IMR-90 (cell line): ENCODE results near the gene CEBPE. TPM values are rescaled to one million over a fixed set of nuclear protein-coding genes. Genes with fewer than 3 reads are reported as not detected.

Source experiments
- ATAC-seq: fragments of 200-7000 bp; cut with Tn5 transposase; 2 replicates; pipeline ENCODE4 v1.9.1; 2020; ENCODE audit warnings: low read depth, mild to moderate bottlenecking, moderate library complexity
- BruUV-seq: library from RNA; stranded (reverse); fragments of 400-500 nt; replicated peaks from 2 replicates; lab custom pipeline; 2021; lab: Mats Ljungman, UMichigan
- CTCF ChIA-PET: fragments of 300-600 bp; formaldehyde crosslinking; extraction: SDS; loops from one replicate; lab custom pipeline; 2021; ENCODE audit warnings: antibody characterized with exemption; lab: Yijun Ruan, JAX
- POLR2A ChIA-PET: fragments of 300-600 bp; sonication (Branson Sonifier 250); formaldehyde crosslinking; loops from one replicate; lab custom pipeline; 2022; ENCODE audit warnings: antibody characterized with exemption; ENCODE audit not compliant: unreplicated experiment; lab: Charles Lee
- DNase-seq: peaks from one replicate; pipeline ENCODE4 v3.0.0; 2013
- H2AFZ ChIP-seq: replicated peaks from 2 replicates; pipeline ENCODE3; 2013; ENCODE audit warnings: low read length, mild to moderate bottlenecking; ENCODE audit not compliant: poor library complexity
- H2AK5ac ChIP-seq: 2 replicates; pipeline ENCODE4 v1.6.1; 2013; ENCODE audit warnings: low read depth, low read length, inconsistent platforms
- H2AK9ac ChIP-seq: replicated peaks from 2 replicates; pipeline ENCODE3; 2013; ENCODE audit warnings: mild to moderate bottlenecking, low read depth, low read length, moderate library complexity; ENCODE audit not compliant: poor library complexity
- H2BK120ac ChIP-seq: 2 replicates; pipeline ENCODE4 v1.6.1; 2013; ENCODE audit warnings: low read depth, low read length, inconsistent platforms
- H2BK15ac ChIP-seq: 3 replicates; pipeline ENCODE4 v1.6.1; 2013; ENCODE audit warnings: low read depth, low read length, inconsistent platforms
- H2BK20ac ChIP-seq: 2 replicates; pipeline ENCODE4 v1.6.1; 2013; ENCODE audit warnings: low read depth, mild to moderate bottlenecking, inconsistent platforms, low read length, moderate library complexity
- H2BK5ac ChIP-seq: 2 replicates; pipeline ENCODE4 v1.6.1; 2013; ENCODE audit warnings: mild to moderate bottlenecking, low read depth, low read length, inconsistent platforms; ENCODE audit not compliant: poor library complexity, severe bottlenecking
- H3K14ac ChIP-seq: replicated peaks from 2 replicates; pipeline ENCODE4 v1.6.1; 2013; ENCODE audit warnings: low read depth, low read length, inconsistent platforms
- H3K18ac ChIP-seq: 2 replicates; pipeline ENCODE4 v1.6.1; 2013; ENCODE audit warnings: low read depth, low read length, control low read depth
- H3K23ac ChIP-seq: 2 replicates; pipeline ENCODE4 v1.6.1; 2013; ENCODE audit warnings: low read depth, low read length, inconsistent platforms
- H3K27ac ChIP-seq: 2 replicates; pipeline ENCODE4 v1.5.1; 2013; ENCODE audit warnings: mild to moderate bottlenecking, control low read depth, low read length; ENCODE audit not compliant: insufficient read depth
- H3K27me3 ChIP-seq: 2 replicates; pipeline ENCODE4 v1.6.1; 2013; ENCODE audit warnings: low read length; ENCODE audit not compliant: control insufficient read depth, insufficient read depth
- H3K36me3 ChIP-seq: 2 replicates; pipeline ENCODE4 v1.6.1; 2013; ENCODE audit warnings: low read length, mixed read lengths; ENCODE audit not compliant: control insufficient read depth, insufficient read depth
- H3K4ac ChIP-seq: 2 replicates; pipeline ENCODE4 v1.6.1; 2013; ENCODE audit warnings: low read depth, low read length, inconsistent platforms
- H3K4me1 ChIP-seq: 2 replicates; pipeline ENCODE4 v1.6.1; 2013; ENCODE audit warnings: low read length, mixed read lengths; ENCODE audit not compliant: control insufficient read depth, insufficient read depth
- H3K4me2 ChIP-seq: 2 replicates; pipeline ENCODE4 v1.6.1; 2013; ENCODE audit warnings: low read depth, mild to moderate bottlenecking, control low read depth, low read length, moderate library complexity
- H3K4me3 ChIP-seq: 2 replicates; pipeline ENCODE4 v1.5.1; 2013; ENCODE audit warnings: low read depth, mild to moderate bottlenecking, control low read depth, low read length, moderate library complexity; ENCODE audit not compliant: insufficient read depth
- H3K56ac ChIP-seq: 2 replicates; pipeline ENCODE4 v1.6.1; 2013; ENCODE audit warnings: low read length, inconsistent platforms; ENCODE audit not compliant: insufficient read depth; ENCODE audit errors: extremely low read depth
- H3K79me1 ChIP-seq, 2 experiments: 2 replicates each; pipeline ENCODE4 v1.6.1; 2013; ENCODE audit warnings: low read length in 2 of 2, inconsistent platforms in 1 of 2, low read depth in 1 of 2
- H3K9ac ChIP-seq: 2 replicates; pipeline ENCODE4 v1.6.1; 2013; ENCODE audit warnings: low read depth, low read length, control low read depth
- H3K9me1 ChIP-seq: 2 replicates; pipeline ENCODE4 v1.6.1; 2013; ENCODE audit warnings: low read length, inconsistent platforms; ENCODE audit not compliant: insufficient read depth
- H3K9me3 ChIP-seq: 2 replicates; pipeline ENCODE4 v1.6.1; 2013; ENCODE audit warnings: low read length; ENCODE audit not compliant: control insufficient read depth, insufficient read depth
- H4K20me1 ChIP-seq: 2 replicates; pipeline ENCODE4 v1.6.1; 2013; ENCODE audit warnings: low read length, inconsistent platforms; ENCODE audit not compliant: insufficient read depth
- H4K5ac ChIP-seq: 2 replicates; pipeline ENCODE4 v1.6.1; 2013; ENCODE audit warnings: mild to moderate bottlenecking, low read depth, low read length, control low read depth
- H4K8ac ChIP-seq, 2 experiments: 2 replicates each; pipeline ENCODE4 v1.6.1; 2013; ENCODE audit warnings: low read depth in 2 of 2, low read length in 2 of 2, control low read depth in 1 of 2, inconsistent platforms in 1 of 2
- H4K91ac ChIP-seq: 2 replicates; pipeline ENCODE4 v1.6.1; 2013; ENCODE audit warnings: low read depth, low read length, inconsistent platforms; ENCODE audit not compliant: insufficient read depth
- BHLHE40 ChIP-seq: fragments of 150-350 bp; IDR thresholded peaks from 2 replicates; pipeline ENCODE4 v1.6.1; 2016; ENCODE audit warnings: mild to moderate bottlenecking, low read depth, low read length
- CEBPB ChIP-seq: IDR thresholded peaks from 2 replicates; pipeline ENCODE4 v1.6.1; 2012; ENCODE audit warnings: low read depth, low read length, improper control_type of control experiment
- CHD1 ChIP-seq: IDR thresholded peaks from 2 replicates; pipeline ENCODE4 v1.6.1; 2012; ENCODE audit warnings: low read depth, low read length, improper control_type of control experiment
- CTCF ChIP-seq: conservative IDR thresholded peaks from 2 replicates; pipeline ENCODE4 v1.5.1; 2012; ENCODE audit warnings: mild to moderate bottlenecking, low read depth, low read length, improper control_type of control experiment
- FOS ChIP-seq: fragments of 150-350 bp; IDR thresholded peaks from 2 replicates; pipeline ENCODE4 v1.6.1; 2016; ENCODE audit warnings: low read depth, low read length
- MAFK ChIP-seq: IDR thresholded peaks from 2 replicates; pipeline ENCODE4 v1.6.1; 2012; ENCODE audit warnings: low read depth, low read length, improper control_type of control experiment
- MAZ ChIP-seq: IDR thresholded peaks from 2 replicates; pipeline ENCODE4 v1.6.1; 2012; ENCODE audit warnings: low read depth, mild to moderate bottlenecking, low read length, improper control_type of control experiment, moderate library complexity, borderline replicate concordance
- NFE2L2 ChIP-seq: fragments of 150-350 bp; IDR thresholded peaks from 2 replicates; pipeline ENCODE4 v1.6.1; 2016; ENCODE audit warnings: low read depth, mild to moderate bottlenecking, low read length
- POLR2A ChIP-seq: IDR thresholded peaks from 2 replicates; pipeline ENCODE4 v1.6.1; 2012; ENCODE audit warnings: mild to moderate bottlenecking, low read depth, low read length
- RAD21 ChIP-seq: IDR thresholded peaks from 2 replicates; pipeline ENCODE4 v1.6.1; 2012; ENCODE audit warnings: low read length, improper control_type of control experiment
- RCOR1 ChIP-seq: IDR thresholded peaks from 2 replicates; pipeline ENCODE4 v1.6.1; 2012; ENCODE audit warnings: mild to moderate bottlenecking, low read length, improper control_type of control experiment; ENCODE audit not compliant: insufficient replicate concordance
- RFX5 ChIP-seq: IDR thresholded peaks from 2 replicates; pipeline ENCODE4 v1.8.0; 2012; ENCODE audit warnings: low read depth, mild to moderate bottlenecking, low read length, moderate library complexity
- WGBS, 2 experiments: methylation state at CpG; one replicate each; pipeline versions ENCODE4 v1.1.5 to v1.1.7; 2013; ENCODE audit warnings: missing lambda C conversion rate in 2 of 2; ENCODE audit not compliant: insufficient read length in 1 of 2; ENCODE audit errors: extremely low coverage in 2 of 2; 5-methylcytosine and 5-hydroxymethylcytosine counted together
- dilution Hi-C: fragments of 300-500 bp; cut with HindIII; formaldehyde crosslinking; loops from one replicate; pipeline ENCODE4 v1.14.3; 2018; ENCODE audit warnings: low sequenced_read_pairs; ENCODE audit not compliant: unreplicated experiment
- in situ Hi-C: fragments of 300-500 bp; cut with MboI; formaldehyde crosslinking; loops from 3 replicates; pipeline ENCODE4 v1.14.3; 2019; ENCODE audit warnings: low sequenced_read_pairs, inconsistent platforms, mixed read lengths
- intact Hi-C: fragments of 100-400 bp; cut with micrococcal nuclease; formaldehyde crosslinking; loops from 2 replicates; pipeline ENCODE4 v1.10.0; 2022
- polyA plus RNA-seq, 3 experiments: library from polyadenylated mRNA; depleted of rRNA; stranded (reverse); fragments of >200 nt; gene quantifications; 2 replicates each; pipeline ENCODE4 v1.2.3, GENCODE V29; 2012; ENCODE audit warnings: low replicate concordance in 1 of 3
- total RNA-seq: library from RNA; depleted of rRNA; stranded (reverse); fragments of >200 nt; gene quantifications from 2 replicates; pipeline ENCODE4 v1.2.3, GENCODE V29; 2012
- TF ChIP-seq, protein P1 (sequence below): fragments of 150-350 bp; IDR thresholded peaks from 2 replicates; pipeline ENCODE4 v1.6.1; 2016; ENCODE audit warnings: low read depth, mild to moderate bottlenecking, low read length, moderate library complexity, borderline replicate concordance
- TF ChIP-seq, protein P2 (sequence below): fragments of 150-350 bp; IDR thresholded peaks from 2 replicates; pipeline ENCODE4 v1.6.1; 2017; ENCODE audit warnings: mild to moderate bottlenecking, antibody characterized with exemption, low read length, low read depth

CEBPE gene
- total and polyA plus RNA-seq, 2 of the 4 experiments (the other 2 are of a cell fraction), result 0.05 TPM; not detected in 1

- no TSS peak for BruUV-seq
- Histone ChIP-seq H3K18ac (no peak overlapping the region), H2BK20ac (no peak overlapping the region), H3K4me3 (no peak overlapping the region), H4K5ac (no peak overlapping the region), H3K4me2 (no peak overlapping the region), H3K4me1 (peaks cover 2% of the 10 kb centered on the region; the same call in 1 of the 2 replicates), H3K27me3 (no peaks in the 10 kb centered on the region), H3K56ac (no peak overlapping the region), H3K79me1 (peaks cover 18 to 44% of the 10 kb centered on the region in 2 experiments; a peak in 3 of 4 replicates), H2BK15ac (no peak overlapping the region), H3K9me3 (no peaks in the 10 kb centered on the region), H3K36me3 (peaks cover 18% of the 10 kb centered on the region), H2BK120ac (no peak overlapping the region), H4K91ac (no peak overlapping the region), H2AK5ac (no peak overlapping the region), H2BK5ac (no peak overlapping the region), H4K20me1 (peaks cover 22% of the 10 kb centered on the region; the same call in 1 of the 2 replicates), H4K8ac (no peak overlapping the region), H3K23ac (no peak overlapping the region), H3K14ac (no peak overlapping the region), H2AK9ac (no peak overlapping the region), H3K4ac (no peak overlapping the region), H3K9ac (no peak overlapping the region), H2AFZ (no peak overlapping the region), H3K27ac (no peak overlapping the region), H3K9me1 (no peaks in the 10 kb centered on the region)
- CTCF ChIA-PET, result interaction anchor here (1.1 to 1.8 kb wide), 3 partner anchors 15 to 105 kb away, joined by 5 to 13 read pairs (median 7); no protein-coding TSS in a partner anchor
- ATAC-seq, result no peak
- in situ Hi-C loops (loop anchor here (25.0 kb wide), 1 partner anchor 1046 kb away; the partner anchor contains the start of genes EMC9, FITM1, PSME1 and PSME2), dilution Hi-C loops (no loop called here), intact Hi-C loops (no loop called here)
- no peak for DNase-seq
- 88% methylated on average over 6 of the region's 12 CpGs; no CpG with 5 or more reads in 1 of the 2 experiments for WGBS, 2 experiments
- POLR2A ChIA-PET, result interaction anchor here (0.6 kb wide), 1 partner anchor 11 kb away, joined by 5 read pairs; no protein-coding TSS in a partner anchor
- no peak for TF ChIP-seq NFE2L2
- no peak for TF ChIP-seq RFX5
- TF ChIP-seq, protein P1, sequence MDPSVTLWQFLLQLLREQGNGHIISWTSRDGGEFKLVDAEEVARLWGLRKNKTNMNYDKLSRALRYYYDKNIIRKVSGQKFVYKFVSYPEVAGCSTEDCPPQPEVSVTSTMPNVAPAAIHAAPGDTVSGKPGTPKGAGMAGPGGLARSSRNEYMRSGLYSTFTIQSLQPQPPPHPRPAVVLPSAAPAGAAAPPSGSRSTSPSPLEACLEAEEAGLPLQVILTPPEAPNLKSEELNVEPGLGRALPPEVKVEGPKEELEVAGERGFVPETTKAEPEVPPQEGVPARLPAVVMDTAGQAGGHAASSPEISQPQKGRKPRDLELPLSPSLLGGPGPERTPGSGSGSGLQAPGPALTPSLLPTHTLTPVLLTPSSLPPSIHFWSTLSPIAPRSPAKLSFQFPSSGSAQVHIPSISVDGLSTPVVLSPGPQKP, result no peak
- TF ChIP-seq BHLHE40, result no peak
- no peak for TF ChIP-seq RAD21
- no peak for TF ChIP-seq RCOR1
- no peak for TF ChIP-seq FOS
- TF ChIP-seq MAFK, result no peak
- TF ChIP-seq CHD1, result no peak
- TF ChIP-seq MAZ, result no peak
- TF ChIP-seq, protein P2, sequence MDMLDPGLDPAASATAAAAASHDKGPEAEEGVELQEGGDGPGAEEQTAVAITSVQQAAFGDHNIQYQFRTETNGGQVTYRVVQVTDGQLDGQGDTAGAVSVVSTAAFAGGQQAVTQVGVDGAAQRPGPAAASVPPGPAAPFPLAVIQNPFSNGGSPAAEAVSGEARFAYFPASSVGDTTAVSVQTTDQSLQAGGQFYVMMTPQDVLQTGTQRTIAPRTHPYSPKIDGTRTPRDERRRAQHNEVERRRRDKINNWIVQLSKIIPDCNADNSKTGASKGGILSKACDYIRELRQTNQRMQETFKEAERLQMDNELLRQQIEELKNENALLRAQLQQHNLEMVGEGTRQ, result no peak
- no peak for TF ChIP-seq CEBPB
- TF ChIP-seq CTCF, result no peak
- no peak for TF ChIP-seq POLR2A
These were observed 27.5 kb downstream of the CEBPE start for GRCh38 chr14:23091294-23092225.
